Epithelial cell of prostate (primary cell): ENCODE measurements around the gene SLC18A3.

Experiments used
- DNase-seq: peaks from one replicate; pipeline ENCODE4 v3.0.0-alpha.2; 2011; ENCODE audit warnings: low read depth, low spot score
- H3K27ac ChIP-seq: fragments of 450-650 bp; 2 replicates; pipeline ENCODE4 v1.5.1; 2017; ENCODE audit warnings: mild to moderate bottlenecking

Gene SLC18A3

DNA sequence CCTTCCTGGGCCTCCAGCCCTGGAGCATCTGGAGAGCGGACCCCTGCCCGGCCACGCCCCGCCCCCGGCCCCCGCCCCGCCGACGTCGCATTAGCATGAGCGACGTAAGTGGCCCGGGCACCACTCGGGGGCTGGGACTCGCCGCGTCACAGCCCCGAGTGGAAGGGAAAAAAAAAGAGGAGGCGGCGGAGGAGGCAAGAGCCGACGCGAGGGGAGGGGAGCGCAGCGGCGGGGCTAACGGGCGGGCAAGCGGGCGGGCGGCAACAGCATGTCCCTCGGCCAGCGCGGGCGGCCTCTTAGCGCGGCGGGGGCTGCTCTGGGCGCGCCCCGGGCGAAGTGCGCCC lies at the start of gene SLC18A3:
Gene SLC18A3 (plus strand): TSS at position 197 of the 344 bp plus-strand sequence. CDS start 431 bp downstream, outside the sequence.
- no peak within 1 kb of the TSS for H3K27ac ChIP-seq
- no peak for DNase-seq

DNA sequence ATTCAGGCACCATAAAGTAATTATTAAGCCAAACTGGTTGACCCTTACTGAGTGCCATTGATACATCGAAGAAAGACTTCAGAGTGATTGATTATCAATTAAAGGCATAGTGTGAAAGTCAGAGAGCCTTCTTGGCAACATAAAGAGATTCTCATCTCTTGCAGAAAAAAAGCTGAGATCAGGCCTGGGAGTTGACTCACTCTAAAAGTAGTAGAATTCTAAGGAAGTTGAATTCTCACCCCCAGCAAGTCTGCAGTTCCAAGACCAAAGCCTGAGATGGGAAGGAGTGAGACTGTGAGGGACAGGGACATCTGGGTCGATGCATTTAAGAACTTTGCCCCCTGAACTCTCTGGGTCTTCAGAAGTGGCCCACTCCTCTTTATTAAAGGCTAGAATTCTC lies 49.6 kb upstream of the SLC18A3 start:
- no peak overlapping the region for H3K27ac ChIP-seq
- no peak for DNase-seq

GRCh38 chr10:49562893-49563292 lies 47.2 kb upstream of the SLC18A3 start:
- no peak overlapping the region for H3K27ac ChIP-seq
- DNase-seq: no peak

GRCh38 chr10:49564461-49565009 lies 45.6 kb upstream of the SLC18A3 start:
- DNase-seq: no peak

DNA sequence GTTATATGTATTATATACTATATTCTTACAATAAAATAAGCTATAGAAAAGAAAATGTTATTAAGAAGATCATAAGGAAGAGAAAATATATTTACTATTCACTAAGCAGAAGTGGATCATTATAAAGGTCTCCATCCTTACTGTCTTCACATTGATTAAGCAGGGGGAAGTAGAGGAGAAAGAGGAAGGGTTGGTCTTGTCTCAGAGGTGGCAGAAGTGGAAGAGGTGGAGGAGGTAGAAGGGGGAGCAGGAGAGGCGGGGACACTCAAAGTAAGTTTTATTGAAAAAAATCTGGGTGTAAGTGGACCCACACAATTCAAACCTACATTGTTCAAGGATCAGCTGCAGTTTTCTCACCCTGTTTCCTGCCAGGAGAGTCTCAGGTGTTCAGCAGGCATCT lies 42.3 kb upstream of the SLC18A3 start:
- peak overlapping the region; percentile 66 for H3K27ac ChIP-seq
- DNase-seq: no peak

More at GRCh38 chr10:49564461-49565009, 45.6 kb upstream of the SLC18A3 start:
- no peak overlapping the region for H3K27ac ChIP-seq

- DNase-seq: no peak
- peak overlapping the region; percentile 66 for H3K27ac ChIP-seq
These were observed 41.9 kb upstream of the SLC18A3 start for GRCh38 chr10:49568235-49568634.

DNA sequence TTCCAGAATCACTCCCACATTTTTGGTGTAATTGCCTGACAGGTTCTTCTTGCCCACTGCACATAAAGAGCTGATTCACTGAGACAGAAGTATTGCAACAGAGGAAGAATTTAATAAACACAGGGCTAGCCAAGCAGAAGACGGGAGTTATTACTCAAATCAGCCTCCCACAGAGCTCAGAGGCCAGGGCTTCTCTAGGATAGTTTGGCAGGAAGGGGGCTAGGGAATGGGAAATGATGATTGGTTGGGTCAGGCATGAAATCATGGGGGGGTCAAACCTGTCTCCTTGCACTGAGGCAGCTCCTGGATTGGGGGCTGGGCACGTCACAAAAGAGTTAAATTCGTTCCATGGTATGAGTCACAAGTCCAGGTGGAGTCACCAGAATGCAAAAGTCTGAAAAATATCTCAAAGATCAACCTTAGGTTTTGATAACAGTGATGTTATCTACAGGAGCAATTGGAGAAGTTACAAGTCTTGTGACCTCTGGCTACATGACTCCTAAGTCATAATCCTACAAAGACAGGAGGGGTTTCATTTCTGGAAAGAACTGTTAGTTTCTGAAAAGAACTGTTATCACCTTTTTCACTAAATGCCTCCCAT lies 41.0 kb upstream of the SLC18A3 start:
- DNase-seq: peak; percentile 40
- peak overlapping the region; percentile 66 for H3K27ac ChIP-seq

DNA sequence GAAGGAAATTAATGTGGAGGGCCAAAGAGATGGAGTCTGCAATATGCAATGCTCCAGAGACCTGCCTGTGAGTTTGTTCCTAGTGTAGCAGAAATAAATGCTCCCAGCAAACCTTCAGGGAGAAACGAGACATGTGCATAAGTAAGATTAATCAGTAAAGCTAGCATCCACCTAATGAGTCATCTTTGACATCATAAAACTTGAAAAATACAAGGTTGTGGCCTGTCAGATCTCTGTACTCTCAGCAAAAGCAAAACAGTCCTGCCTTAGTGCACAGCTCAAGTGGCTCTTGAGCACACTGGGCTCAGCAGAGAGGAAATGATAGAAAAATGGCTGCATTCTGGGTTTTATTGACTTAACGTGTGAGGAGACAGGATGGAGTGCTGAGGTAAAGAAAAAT lies 38.7 kb upstream of the SLC18A3 start:
- H3K27ac ChIP-seq: no peak overlapping the region
- no peak for DNase-seq

DNA sequence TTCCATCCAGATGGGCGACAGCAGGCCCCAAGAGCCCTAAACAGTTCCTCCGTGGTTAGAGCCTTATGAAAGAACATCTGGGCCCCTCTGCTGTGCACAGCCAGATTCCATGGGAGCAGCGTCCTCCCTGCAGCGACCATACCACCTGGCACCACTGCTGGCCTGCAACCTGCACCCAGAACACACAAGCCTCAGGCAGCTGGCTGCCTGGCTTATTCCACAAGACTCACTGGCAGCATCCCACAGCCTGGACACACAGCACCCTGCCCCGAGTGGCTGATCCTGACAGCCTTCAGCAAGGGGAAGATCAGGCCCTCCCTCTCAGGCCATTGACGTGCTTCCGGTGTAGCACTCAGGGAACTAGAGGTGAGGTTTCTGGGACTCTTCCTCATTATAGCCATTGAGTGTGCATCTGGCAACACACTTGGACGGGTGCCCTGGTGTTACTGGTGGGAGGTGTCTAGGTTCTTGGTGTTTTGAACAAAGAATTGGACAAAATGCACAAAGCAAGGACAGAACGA lies 37.5 kb upstream of the SLC18A3 start:
- no peak for DNase-seq
- no peak overlapping the region for H3K27ac ChIP-seq

GRCh38 chr10:49575489-49576072 lies 34.5 kb upstream of the SLC18A3 start:
- no peak for DNase-seq
- no peak overlapping the region for H3K27ac ChIP-seq

- DNase-seq: no peak
- no peak overlapping the region for H3K27ac ChIP-seq
These were observed 32.8 kb upstream of the SLC18A3 start for GRCh38 chr10:49577182-49577925.

DNA sequence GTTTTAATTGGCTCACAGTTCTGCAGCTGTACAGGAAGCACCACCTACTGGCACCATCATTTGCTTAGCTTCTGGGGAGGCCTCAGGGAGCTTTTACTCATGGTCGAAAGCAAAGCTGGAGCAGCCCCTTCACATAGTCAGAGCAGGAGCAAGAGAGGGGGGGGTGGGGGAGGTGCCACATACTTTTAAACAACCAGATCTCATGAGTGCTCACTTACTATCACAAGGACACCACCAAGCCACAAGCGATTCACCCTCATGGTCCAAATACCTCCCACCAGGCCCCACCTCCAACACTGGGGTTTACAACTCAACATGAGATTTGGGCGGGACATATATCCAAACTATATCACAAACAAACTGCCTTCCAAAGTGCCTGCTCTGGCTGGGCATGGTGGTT lies 31.7 kb upstream of the SLC18A3 start:
- H3K27ac ChIP-seq: no peak overlapping the region
- DNase-seq: no peak

DNA sequence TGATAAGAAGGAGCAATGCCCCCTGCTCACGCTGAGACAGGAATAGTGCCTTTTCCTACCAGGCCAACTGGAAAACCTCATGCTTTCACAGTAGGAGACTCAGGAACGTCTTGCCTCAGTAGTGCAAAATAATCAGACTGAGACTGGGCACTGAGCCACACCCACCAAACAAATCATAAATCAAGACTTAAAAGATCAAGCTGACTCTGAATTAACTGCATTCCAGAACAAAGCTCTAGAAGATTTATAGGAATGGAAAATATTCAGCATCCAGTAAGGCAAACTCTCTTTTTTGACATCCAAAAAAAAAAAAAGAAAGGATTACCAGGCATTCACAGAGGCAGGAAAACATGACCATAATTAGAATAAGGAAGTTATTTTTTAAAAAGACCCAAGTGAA lies 30.5 kb upstream of the SLC18A3 start:
- H3K27ac ChIP-seq: no peak overlapping the region
- DNase-seq: no peak

- no peak for DNase-seq
- no peak overlapping the region for H3K27ac ChIP-seq
These were observed 24.7 kb upstream of the SLC18A3 start for GRCh38 chr10:49585387-49585786.

DNA sequence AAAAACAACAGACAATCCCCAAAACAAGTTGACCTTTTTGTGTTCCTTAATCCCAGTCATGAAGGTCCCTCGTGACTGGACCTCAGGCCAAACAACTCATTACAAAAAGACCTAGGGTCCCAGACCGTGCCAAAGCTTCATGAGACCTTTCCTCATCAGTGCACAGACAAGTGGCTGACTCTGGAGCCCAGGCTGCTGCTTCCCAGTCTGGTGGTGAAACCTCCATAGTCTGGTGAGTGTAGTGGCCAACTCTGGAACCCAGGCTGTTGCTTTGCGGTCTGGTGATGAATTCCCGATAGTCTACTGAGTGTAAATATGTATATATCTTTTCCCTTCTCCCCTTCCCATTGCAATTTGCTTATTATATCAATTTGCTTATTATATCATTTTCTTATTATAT lies 22.1 kb upstream of the SLC18A3 start:
- no peak overlapping the region for H3K27ac ChIP-seq
- no peak for DNase-seq

DNA sequence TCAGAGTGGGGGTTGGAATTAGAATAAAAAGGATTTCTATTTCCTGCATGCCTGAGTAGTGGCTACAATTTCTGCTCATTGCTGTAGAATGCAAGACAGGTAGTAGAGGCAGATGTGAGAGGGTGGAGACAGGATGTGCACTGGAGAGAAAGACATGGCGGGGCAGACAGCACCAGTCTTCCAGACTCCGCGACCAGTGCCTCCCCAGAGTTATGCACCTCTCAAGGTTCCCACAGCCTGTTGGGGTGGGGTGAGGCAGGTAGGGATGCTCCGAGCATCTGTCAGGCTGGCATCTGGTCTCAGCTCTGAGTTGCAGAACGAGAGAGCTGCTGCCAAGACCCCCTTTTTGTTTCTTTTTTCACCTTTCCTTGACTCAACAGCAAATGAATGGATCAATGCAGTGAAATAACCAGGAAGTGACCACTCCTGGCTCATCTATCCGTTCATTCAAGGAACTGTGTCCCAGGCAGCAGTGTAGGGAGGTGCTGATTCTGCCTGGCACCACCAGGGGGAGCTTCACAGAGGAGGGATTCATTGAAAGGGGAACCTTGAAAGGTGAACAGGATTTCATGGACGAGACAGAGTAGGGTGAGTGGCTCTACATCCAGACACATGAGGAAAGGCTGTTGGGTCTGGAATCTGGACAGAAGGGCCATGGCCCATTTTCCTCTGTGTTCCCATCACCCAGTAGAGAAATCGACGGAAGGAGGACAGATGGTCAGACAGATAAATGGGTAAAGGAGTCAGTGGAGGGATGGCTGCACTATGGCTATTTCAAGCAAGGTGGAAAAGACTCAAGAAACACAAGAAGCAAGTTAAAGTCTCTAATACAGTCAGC lies 17.2 kb upstream of the SLC18A3 start:
- H3K27ac ChIP-seq: no peak overlapping the region
- no peak for DNase-seq

DNA sequence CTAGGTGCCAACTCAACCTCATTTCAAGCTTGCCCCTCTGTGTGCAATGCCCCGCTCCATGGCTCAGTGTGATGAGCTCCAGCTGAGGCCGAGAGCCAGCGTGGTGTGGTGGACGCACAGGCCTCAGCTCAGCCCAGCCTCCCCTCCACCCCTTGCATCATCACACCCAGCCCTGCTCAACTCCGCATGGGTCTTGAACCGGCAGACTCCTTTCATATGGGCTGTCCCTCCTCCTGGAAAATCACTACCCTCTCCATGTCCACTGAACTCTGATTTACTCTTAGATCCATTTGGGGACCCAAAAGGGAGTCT lies 16.6 kb upstream of the SLC18A3 start:
- no peak overlapping the region for H3K27ac ChIP-seq
- DNase-seq: no peak

DNA sequence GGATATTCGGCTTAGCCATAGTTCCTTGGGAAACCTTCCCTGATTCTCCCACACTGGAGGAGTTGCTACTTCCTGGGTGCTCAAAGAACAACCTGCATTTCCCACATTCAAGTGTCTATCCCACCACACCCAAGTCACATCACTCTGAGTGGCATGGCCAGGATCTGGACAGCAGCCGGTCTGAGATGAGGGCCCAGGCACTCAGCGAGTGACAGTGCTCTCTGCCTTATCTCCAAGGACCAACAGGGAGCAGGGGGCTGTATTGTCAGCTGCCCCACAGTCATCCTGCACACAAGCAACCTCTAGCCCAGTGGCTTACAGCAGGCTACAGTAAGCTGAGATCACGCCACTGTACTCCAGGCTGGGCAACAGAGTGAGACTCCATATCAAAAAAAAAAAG lies 16.1 kb upstream of the SLC18A3 start:
- DNase-seq: no peak
- no peak overlapping the region for H3K27ac ChIP-seq

DNA sequence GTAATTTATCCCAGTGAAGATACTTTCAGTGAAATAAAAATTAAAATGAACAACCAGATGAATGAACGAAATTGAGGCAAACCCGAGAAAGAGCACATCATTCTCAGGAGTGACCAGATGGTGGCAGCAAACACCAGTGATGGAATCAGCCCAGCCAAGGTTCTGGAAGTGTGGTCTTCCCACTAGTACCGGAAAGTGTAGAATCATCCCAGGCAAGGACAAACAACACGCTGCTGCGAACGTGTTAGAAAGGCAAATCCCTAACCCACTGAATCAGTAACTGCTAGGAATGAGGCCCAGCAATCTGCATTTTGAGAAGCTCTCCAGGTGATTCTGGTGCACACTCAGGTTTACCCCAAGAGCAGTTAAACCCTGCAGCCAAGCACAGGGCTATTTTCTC lies 15.5 kb upstream of the SLC18A3 start:
- no peak for DNase-seq
- no peak overlapping the region for H3K27ac ChIP-seq

DNA sequence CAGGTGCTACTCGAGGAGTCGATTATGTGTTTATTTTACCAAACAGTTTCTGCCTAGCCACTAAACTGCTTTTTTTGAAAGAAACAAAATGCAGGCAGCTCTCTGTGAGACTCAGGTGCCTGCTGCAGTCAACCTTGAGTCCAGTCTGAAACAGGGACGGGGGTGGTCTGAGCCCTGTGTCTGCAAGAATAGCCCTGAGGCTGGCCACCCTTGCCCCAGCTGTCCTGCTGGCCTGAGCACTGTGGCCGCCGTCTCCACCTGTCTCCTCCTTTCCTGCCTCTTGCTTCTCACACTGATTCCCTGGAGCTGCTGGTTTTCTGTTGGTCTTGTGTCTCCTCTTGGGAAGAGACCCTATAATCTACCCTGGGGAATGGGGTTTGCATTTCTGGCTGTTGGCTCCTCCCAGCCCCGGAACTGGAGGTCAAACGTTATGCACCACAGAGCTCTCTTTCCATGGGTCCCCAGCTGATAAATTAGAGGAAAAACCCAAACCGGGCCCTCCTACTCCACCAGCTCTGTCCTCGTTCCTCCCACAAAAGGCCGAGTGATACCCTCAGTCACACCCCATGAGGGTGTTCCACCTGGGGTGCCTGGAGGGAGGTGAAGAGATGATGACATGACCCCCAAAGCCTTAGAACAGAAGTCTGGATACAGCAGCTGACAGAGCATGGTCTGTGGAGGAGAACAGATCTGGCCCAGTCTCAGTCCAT lies 15.0 kb upstream of the SLC18A3 start:
- no peak for DNase-seq
- no peak overlapping the region for H3K27ac ChIP-seq
